Spleen (tissue), 11 donors: Measurements from ENCODE around the gene WDFY2. TPM values are rescaled to one million over a fixed set of nuclear protein-coding genes. Genes with fewer than 3 reads are reported as not detected.

Experiments used
- DNase-seq: peaks from one replicate; pipeline ENCODE4 v3.0.0-alpha.2; 2020
- H3K27ac ChIP-seq, 8 donors: fragments of 200-600 bp; sonication (generic) in 7 of 8; 1 replicate in 4 of 8; 2 replicates in 4 of 8; pipeline versions ENCODE4 v1.5.0 to v1.8.0; 2016 to 2021; ENCODE audit warnings: inconsistent platforms in 4 of 8, mild to moderate bottlenecking in 4 of 8, moderate library complexity in 1 of 8
- H3K27me3 ChIP-seq, 7 donors: fragments of 200-600 bp; sonication (generic) in 6 of 7; replicated peaks in 1 of 7; 1 replicate in 4 of 7; 2 replicates in 3 of 7; pipeline versions ENCODE4 v1.5.0 to v1.8.0; 2016 to 2021; ENCODE audit warnings: inconsistent platforms in 3 of 7, mild to moderate bottlenecking in 1 of 7
- H3K36me3 ChIP-seq, 6 donors: fragments of 200-600 bp; sonication (generic) in 5 of 6; 1 replicate in 4 of 6; 2 replicates in 2 of 6; pipeline versions ENCODE4 v1.5.0 to v1.8.0; 2016 to 2021; ENCODE audit warnings: inconsistent platforms in 2 of 6
- H3K4me1 ChIP-seq, 6 donors: fragments of 200-600 bp; sonication (generic) in 5 of 6; 1 replicate in 3 of 6; 2 replicates in 3 of 6; pipeline versions ENCODE4 v1.5.0 to v1.8.0; 2016 to 2021; ENCODE audit warnings: inconsistent platforms in 3 of 6
- H3K4me3 ChIP-seq, 8 donors: fragments of 200-600 bp; sonication (generic) in 7 of 8; 1 replicate in 4 of 8; 2 replicates in 4 of 8; pipeline versions ENCODE4 v1.5.0 to v1.8.0; 2016 to 2021; ENCODE audit warnings: inconsistent platforms in 4 of 8, mild to moderate bottlenecking in 4 of 8, moderate library complexity in 2 of 8
- H3K9me3 ChIP-seq, 8 donors: fragments of 200-600 bp; sonication (generic) in 7 of 8; 1 replicate in 4 of 8; 2 replicates in 4 of 8; pipeline versions ENCODE4 v1.5.0 to v1.8.0; 2016 to 2021; ENCODE audit warnings: inconsistent platforms in 4 of 8
- POLR2A ChIP-seq, 3 donors: fragments of 450-650 bp; IDR thresholded peaks; one replicate each; pipeline ENCODE4 v1.5.1; 2017; ENCODE audit warnings: antibody characterized with exemption in 3 of 3, mild to moderate bottlenecking in 1 of 3
- POLR2AphosphoS5 ChIP-seq, 3 donors: sonication (generic); formaldehyde crosslinking; IDR thresholded peaks; one replicate each; pipeline ENCODE4 v1.5.1; 2017; ENCODE audit warnings: antibody characterized with exemption in 3 of 3
- WGBS, 5 donors: extraction: QIAGEN DNeasy Blood & Tissue Kit in 3 of 5; methylation state at CpG; one replicate each; pipeline versions ENCODE4 v1.1.5 to v1.1.7; 2013 to 2018; 5-methylcytosine and 5-hydroxymethylcytosine counted together
- intact Hi-C: fragments of 100-400 bp; cut with DNase I; formaldehyde crosslinking; loops from one replicate; pipeline ENCODE4 v1.15.0; 2023; ENCODE audit warnings: low total_unique reads
- polyA plus RNA-seq, 3 donors: library from polyadenylated mRNA; stranded (reverse); fragments of 200-250 nt; gene quantifications; one replicate each; pipeline ENCODE4 v1.2.1, GENCODE V29; 2013
- total RNA-seq, 7 donors: library from RNA; depleted of rRNA in 3 of 7; stranded (reverse); fragments of >200 nt in 3 of 7; fragmentation: NEBNext Ultra II Directional in 4 of 7; extraction: Animal tissue kit (Norgen Biotek cat#: 25700) in 4 of 7; gene quantifications; one replicate each; pipeline versions ENCODE4 v1.1.0 to v1.2.1, GENCODE V29; 2016 to 2021
- TF ChIP-seq, protein P1 (sequence below), 11 experiments: fragments of 200-600 bp in 7 of 11; fragments of 450-650 bp in 4 of 11; sonication (generic) in 4 of 11; IDR thresholded peaks in 8 of 11; conservative IDR thresholded peaks in 3 of 11; 1 replicate in 7 of 11; 2 replicates in 4 of 11; pipeline versions ENCODE4 v1.4.0 to v1.8.0; 2016 to 2021; ENCODE audit warnings: antibody characterized with exemption in 11 of 11, inconsistent platforms in 4 of 11, mild to moderate bottlenecking in 1 of 11
- donor health status: healthy with polysubstance abuse.
- donor health status: DM: no; HTN: no; CAD: no; lungs with moderate emphysema.
- donor health status: DM: no; HTN: no; CAD: no.
- donor health status: Bipolar disorder and iron deficiency.
- donor health status: healthy.
- donor health status: DM: no; HTN: no; CAD: no.
- donor health status: DM: yes; HTN: yes; CAD: no.

Gene WDFY2
- total and polyA plus RNA-seq, 10 donors, result 3.0 to 32.2 (median 24.9) TPM

DNA sequence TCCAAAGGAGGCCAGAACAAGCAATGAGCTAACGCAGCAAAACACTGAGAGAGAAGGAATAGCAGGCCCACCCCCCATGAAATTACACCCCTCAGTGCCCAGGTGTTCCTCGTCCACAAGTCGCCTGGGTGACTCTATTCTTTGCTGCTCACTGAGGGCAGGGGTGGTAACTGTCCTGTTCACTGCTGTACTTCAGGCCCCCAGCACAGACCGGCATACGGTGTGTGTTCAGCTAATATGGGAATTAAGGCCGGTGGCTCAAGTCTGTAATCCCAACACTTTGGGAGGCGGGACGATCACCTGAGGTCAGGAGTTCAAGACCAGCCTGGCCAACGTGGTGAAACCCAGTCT is 187.8 kb downstream of the WDFY2 start:
- DNase-seq, result no peak
- intact Hi-C loops, result no loop called here
- Histone ChIP-seq H3K9me3 (no peaks in the 10 kb centered on the region), H3K27ac (no peak overlapping the region), H3K4me1 (peaks cover 0 to 26% (median 11%) of the 10 kb centered on the region in 6 donors), H3K27me3 (no peaks in the 10 kb centered on the region), H3K4me3 (no peak overlapping the region), H3K36me3 (peaks cover 0 to 45% (median 7%) of the 10 kb centered on the region in 6 donors)
- TF ChIP-seq, protein P1, sequence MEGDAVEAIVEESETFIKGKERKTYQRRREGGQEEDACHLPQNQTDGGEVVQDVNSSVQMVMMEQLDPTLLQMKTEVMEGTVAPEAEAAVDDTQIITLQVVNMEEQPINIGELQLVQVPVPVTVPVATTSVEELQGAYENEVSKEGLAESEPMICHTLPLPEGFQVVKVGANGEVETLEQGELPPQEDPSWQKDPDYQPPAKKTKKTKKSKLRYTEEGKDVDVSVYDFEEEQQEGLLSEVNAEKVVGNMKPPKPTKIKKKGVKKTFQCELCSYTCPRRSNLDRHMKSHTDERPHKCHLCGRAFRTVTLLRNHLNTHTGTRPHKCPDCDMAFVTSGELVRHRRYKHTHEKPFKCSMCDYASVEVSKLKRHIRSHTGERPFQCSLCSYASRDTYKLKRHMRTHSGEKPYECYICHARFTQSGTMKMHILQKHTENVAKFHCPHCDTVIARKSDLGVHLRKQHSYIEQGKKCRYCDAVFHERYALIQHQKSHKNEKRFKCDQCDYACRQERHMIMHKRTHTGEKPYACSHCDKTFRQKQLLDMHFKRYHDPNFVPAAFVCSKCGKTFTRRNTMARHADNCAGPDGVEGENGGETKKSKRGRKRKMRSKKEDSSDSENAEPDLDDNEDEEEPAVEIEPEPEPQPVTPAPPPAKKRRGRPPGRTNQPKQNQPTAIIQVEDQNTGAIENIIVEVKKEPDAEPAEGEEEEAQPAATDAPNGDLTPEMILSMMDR (IDR thresholded peaks at IDR 0.05 in 8 of 11, conservative IDR thresholded peaks at IDR 0.05 in 3 of 11), result no peak
- TF ChIP-seq POLR2AphosphoS5 (IDR thresholded peaks at IDR 0.05), result no peak
- no peak for TF ChIP-seq POLR2A (IDR thresholded peaks at IDR 0.05)
- 89 to 93% (median 91%) methylated on average over 9 of the region's 9 CpGs for WGBS, 5 donors

DNA sequence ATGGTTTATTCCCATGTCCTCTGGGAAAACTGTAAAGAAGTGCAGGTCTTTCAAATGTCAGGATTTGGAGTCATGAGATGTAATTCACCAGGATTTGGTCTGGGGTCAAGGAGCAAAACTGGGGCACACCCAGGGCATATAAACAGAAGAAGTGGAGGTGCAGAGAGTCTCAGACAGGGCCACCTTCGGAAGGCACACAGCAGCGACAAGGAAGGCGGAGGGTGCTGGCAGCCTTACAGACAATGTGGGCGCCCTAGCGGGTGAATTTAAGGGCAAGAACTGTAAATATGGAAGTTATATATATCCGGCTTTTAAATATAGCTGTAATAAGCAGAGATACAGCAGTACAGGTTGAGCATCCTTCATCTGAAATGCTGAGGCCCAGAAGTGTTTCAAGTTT is 188.5 kb downstream of the WDFY2 start:
- 92 to 96% (median 94%) methylated on average over 6 of the region's 6 CpGs for WGBS, 5 donors
- intact Hi-C loops, result no loop called here
- no peak overlapping the region for H3K27ac ChIP-seq
- no peaks in the 10 kb centered on the region for H3K27me3 ChIP-seq
- TF ChIP-seq POLR2AphosphoS5 (IDR thresholded peaks at IDR 0.05) (no peak), POLR2A (IDR thresholded peaks at IDR 0.05) (no peak)
- TF ChIP-seq, protein P1 (IDR thresholded peaks at IDR 0.05 in 8 of 11, conservative IDR thresholded peaks at IDR 0.05 in 3 of 11), result no peak
- no peak for DNase-seq
- peaks cover 0 to 26% (median 11%) of the 10 kb centered on the region in 6 donors for H3K4me1 ChIP-seq
- peaks cover 0 to 38% (median 4%) of the 10 kb centered on the region in 6 donors for H3K36me3 ChIP-seq
- H3K9me3 ChIP-seq, result no peaks in the 10 kb centered on the region
- no peak overlapping the region for H3K4me3 ChIP-seq

DNA sequence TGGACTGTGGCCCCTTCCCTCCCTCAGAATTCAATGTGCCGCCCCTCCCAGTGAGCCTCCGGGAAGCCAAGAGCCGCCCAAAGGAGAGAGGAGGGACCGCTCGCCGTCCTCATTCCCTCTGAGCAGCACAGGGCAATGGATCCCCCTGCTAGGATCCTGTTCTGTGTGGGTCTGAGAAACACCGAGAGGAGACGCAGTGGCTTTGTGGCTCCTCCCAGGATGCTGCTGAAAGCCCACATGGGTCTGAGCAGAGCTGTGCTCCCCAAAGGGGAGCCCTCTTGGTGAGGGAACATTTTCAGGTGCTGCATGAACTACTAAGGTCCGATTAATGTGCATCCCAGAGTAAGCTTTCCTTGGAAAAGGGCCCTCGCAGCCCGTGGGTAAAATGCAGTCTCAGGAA is 189.3 kb downstream of the WDFY2 start:
- DNase-seq, result no peak
- TF ChIP-seq, protein P1 (IDR thresholded peaks at IDR 0.05 in 8 of 11, conservative IDR thresholded peaks at IDR 0.05 in 3 of 11), result no peak
- peak in 1 of 3 donors; percentile 12 for TF ChIP-seq POLR2AphosphoS5 (IDR thresholded peaks at IDR 0.05)
- intact Hi-C loops, result no loop called here
- Histone ChIP-seq H3K27ac (no peak overlapping the region), H3K27me3 (no peaks in the 10 kb centered on the region), H3K36me3 (peaks cover 0 to 31% (median 4%) of the 10 kb centered on the region in 6 donors), H3K4me3 (no peak overlapping the region), H3K9me3 (no peaks in the 10 kb centered on the region), H3K4me1 (peaks cover 0 to 21% (median 9%) of the 10 kb centered on the region in 6 donors)
- WGBS, 5 donors, result 88 to 94% (median 93%) methylated on average over 11 of the region's 11 CpGs

DNA sequence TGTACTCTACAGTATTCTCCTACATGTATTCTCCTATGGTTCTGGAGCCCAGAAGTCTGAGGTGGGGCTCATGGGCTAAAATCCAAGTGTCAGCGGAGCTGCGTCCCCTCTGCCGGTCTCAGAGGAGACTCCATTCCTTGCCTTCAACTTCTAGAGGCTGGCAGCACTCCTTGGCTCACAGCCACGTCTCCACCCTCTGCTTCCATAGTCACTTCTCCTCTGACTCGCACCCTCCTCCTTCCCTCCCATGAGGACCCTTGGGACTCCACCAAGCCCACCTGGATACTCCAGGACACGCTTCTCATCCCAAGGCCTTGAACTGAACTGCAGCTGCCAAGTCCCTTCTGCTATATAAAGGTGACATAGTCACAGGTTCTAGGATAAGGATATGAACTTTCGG is 191.9 kb downstream of the WDFY2 start:
- H3K27me3 ChIP-seq, result no peaks in the 10 kb centered on the region
- intact Hi-C loops, result no loop called here
- no peak overlapping the region for H3K4me3 ChIP-seq
- H3K9me3 ChIP-seq, result no peaks in the 10 kb centered on the region
- DNase-seq, result no peak
- no peaks in the 10 kb centered on the region for H3K4me1 ChIP-seq
- peaks cover 0 to 20% (median 4%) of the 10 kb centered on the region in 6 donors for H3K36me3 ChIP-seq
- no peak overlapping the region for H3K27ac ChIP-seq
- TF ChIP-seq, protein P1 (IDR thresholded peaks at IDR 0.05 in 8 of 11, conservative IDR thresholded peaks at IDR 0.05 in 3 of 11), result no peak
- TF ChIP-seq POLR2A (IDR thresholded peaks at IDR 0.05) (no peak), POLR2AphosphoS5 (IDR thresholded peaks at IDR 0.05) (no peak)
- WGBS, 5 donors, result 84 to 97% (median 90%) methylated on average over 7 of the region's 7 CpGs
